ENCODE measurements around the gene ENGASE. TPM values are rescaled to one million over a fixed set of nuclear protein-coding genes. Genes with fewer than 3 reads are reported as not detected.

The ENGASE gene
- total and polyA plus RNA-seq, 2 of the 8 experiments (the other 6 are each of a cell fraction or from before 2014, with no cell fraction given): 9.3 to 36.1 TPM

GRCh38 chr17:79047291-79047920 lies 27.2 kb upstream of the ENGASE start:
- Histone ChIP-seq H3K23ac (ENCODE audit: insufficient read length) (no peak overlapping the region), H2AK5ac (ENCODE audit: low read depth, low read length) (0 out of 2 replicates have a peak overlapping the region, but pooled peaks have one; percentile 24), H3K18ac (ENCODE audit: extremely low read depth, low read length) (no peak overlapping the region), H4K20me1 (replicated peaks in 1 of 2; ENCODE audit: control insufficient read depth in 1 of 2, insufficient read depth in 2 of 2, low read length in 2 of 2) (peaks cover 0 to 11% of the 10 kb centered on the region in 2 experiments), H2BK5ac (ENCODE audit: low read depth, low read length) (no peak overlapping the region), H2BK15ac (ENCODE audit: low read length) (peak overlapping the region; percentile 92; the same call in 1 of the 2 replicates), H2BK120ac (replicated peaks; ENCODE audit: low read depth, low read length) (no peak overlapping the region), H3K4me2 (ENCODE audit: insufficient read depth in 1 of 2, low read depth in 2 of 2, low read length in 2 of 2) (no peak overlapping the region), H3K27me3 (replicated peaks in 1 of 4; ENCODE audit: control insufficient read depth in 3 of 4, extremely low read depth in 1 of 4, insufficient read depth in 3 of 4, low read length in 3 of 4) (peaks cover 0 to 2% (median 0%) of the 10 kb centered on the region in 4 experiments; a peak in 4 of 7 replicates), H3K14ac (ENCODE audit: insufficient read length) (no peak overlapping the region), H3K9ac (replicated peaks in 1 of 4; ENCODE audit: extremely low read depth in 1 of 4, low read depth in 3 of 4, low read length in 3 of 4) (no peak overlapping the region), H3K23me2 (ENCODE audit: low read depth, low read length) (peaks cover 4% of the 10 kb centered on the region; the same call in 1 of the 2 replicates), H3K79me1 (ENCODE audit: low read depth, low read length) (peaks cover 8% of the 10 kb centered on the region), H2BK12ac (ENCODE audit: low read depth, low read length) (no peak overlapping the region), H3K4me3 (ENCODE audit: extremely low read depth in 1 of 4, insufficient read depth in 2 of 4, low read depth in 3 of 4, low read length in 4 of 4) (no peak overlapping the region), H2AFZ (ENCODE audit: low read length) (no peak overlapping the region), H4K8ac (ENCODE audit: extremely low read depth, insufficient read depth, low read length) (no peak overlapping the region), H4K91ac (replicated peaks; ENCODE audit: insufficient read length, low read length) (no peak overlapping the region), H3K4me1 (replicated peaks in 1 of 4; ENCODE audit: control insufficient read depth in 3 of 4, insufficient read depth in 4 of 4, low read length in 3 of 4) (no peaks in the 10 kb centered on the region), H4K5ac (ENCODE audit: insufficient read length, low read depth, low read length) (no peak overlapping the region), H3K9me3 (ENCODE audit: insufficient read depth in 2 of 2, low read depth in 1 of 2, low read length in 1 of 2) (no peaks in the 10 kb centered on the region; a peak in 2 of 4 replicates), H2BK20ac (ENCODE audit: low read length) (no peak overlapping the region), H3K56ac (replicated peaks; ENCODE audit: insufficient read length, low read depth, low read length) (no peak overlapping the region), H3K27ac (ENCODE audit: low read depth, low read length) (no peak overlapping the region), H3K4ac (replicated peaks; ENCODE audit: insufficient read length, low read depth, low read length) (no peak overlapping the region), H3K79me2 (ENCODE audit: control insufficient read depth in 1 of 2, insufficient read depth in 2 of 2, low read length in 2 of 2) (no peaks in the 10 kb centered on the region), H3K36me3 (ENCODE audit: control insufficient read depth in 2 of 4, insufficient read depth in 4 of 4, low read length in 3 of 4) (no peaks in the 10 kb centered on the region; a peak in 1 of 8 replicates)
- TF ChIP-seq MAX (IDR thresholded peaks at IDR 0.05) (no peak), SAP30 (IDR thresholded peaks at IDR 0.05; ENCODE audit: insufficient read depth, insufficient replicate concordance, low read length) (no peak), E2F6 (IDR thresholded peaks at IDR 0.05) (no peak), JUN (IDR thresholded peaks at IDR 0.05; ENCODE audit: low read depth, low read length) (no peak), RXRA (IDR thresholded peaks at IDR 0.05; ENCODE audit: insufficient read depth, low read depth, low read length) (no peak)
- DNase-seq (ENCODE audit: low read depth in 1 of 2, low spot score in 2 of 2) (no peak), FAIRE-seq (no peak)
- 93% methylated on average over 30 of the region's 30 CpGs; no CpG with 5 or more reads in 1 of the 2 experiments for WGBS, 2 experiments (ENCODE audit: extremely low coverage in 1 of 2, insufficient coverage in 1 of 2, insufficient read length in 1 of 2, insufficient replicate concordance in 2 of 2, low coverage in 1 of 2, low lambda C conversion rate in 2 of 2, missing lambda C conversion rate in 1 of 2)
- CTCF ChIA-PET (ENCODE audit: partially characterized antibody): interaction anchor here (1.1 to 4.7 kb wide), 3 partner anchors 10 to 35 kb away, joined by 3 to 56 read pairs (median 5); no protein-coding TSS in a partner anchor
- POLR2A ChIA-PET (ENCODE audit: partially characterized antibody): no interaction called here
